PC-9 (cell line): Measurements from ENCODE around the gene MB21D2. TPM values are rescaled to one million over a fixed set of nuclear protein-coding genes. Genes with fewer than 3 reads are reported as not detected.
"Not testable (repeated sequence)": the region's sequence is repeated elsewhere in the genome, so short reads cannot be mapped to it uniquely, and the experiment has no call there.

Experiments
- BruUV-seq: library from RNA; stranded (reverse); fragments of 400-500 nt; replicated peaks from 2 replicates; lab custom pipeline; 2021; lab: Mats Ljungman, UMichigan
- CTCF ChIA-PET: fragments of 300-600 bp; sonication (Branson Sonifier 250); formaldehyde crosslinking; loops from one replicate; lab custom pipeline; 2022; ENCODE audit warnings: antibody characterized with exemption; lab: Charles Lee
- POLR2A ChIA-PET: fragments of 300-600 bp; sonication (Branson Sonifier 250); formaldehyde crosslinking; loops from one replicate; lab custom pipeline; 2022; ENCODE audit warnings: antibody characterized with exemption; ENCODE audit not compliant: unreplicated experiment; lab: Charles Lee
- DNase-seq, 2 experiments: peaks; one replicate each; pipeline versions ENCODE4 v3.0.0 to v3.0.0-alpha.2; 2015 to 2022; ENCODE audit warnings: mixed read lengths in 1 of 2
- H2AFZ ChIP-seq: fragments of 200-600 bp; sonication (generic); 2 replicates; pipeline ENCODE4 v1.8.1; 2017; ENCODE audit warnings: antibody characterized with exemption
- H3F3A ChIP-seq: fragments of 200-600 bp; sonication (generic); 2 replicates; pipeline ENCODE4 v1.8.1; 2017; ENCODE audit warnings: antibody characterized with exemption, mild to moderate bottlenecking, low read depth; ENCODE audit not compliant: insufficient read depth
- H3K27ac ChIP-seq: fragments of 200-600 bp; sonication (generic); 2 replicates; pipeline ENCODE4 v1.6.1; 2016; ENCODE audit warnings: mixed run types
- H3K27me3 ChIP-seq: fragments of 200-600 bp; sonication (generic); 2 replicates; pipeline ENCODE4 v1.6.1; 2016; ENCODE audit warnings: low read depth, mixed run types; ENCODE audit not compliant: insufficient read depth
- H3K36me3 ChIP-seq: fragments of 200-600 bp; sonication (generic); 2 replicates; pipeline ENCODE4 v1.6.1; 2016; ENCODE audit warnings: low read depth, mixed run types
- H3K4me1 ChIP-seq: fragments of 200-600 bp; sonication (generic); replicated peaks from 2 replicates; pipeline ENCODE4 v1.6.1; 2016; ENCODE audit warnings: mixed run types; ENCODE audit not compliant: insufficient read depth
- H3K4me2 ChIP-seq: fragments of 200-600 bp; sonication (generic); 2 replicates; pipeline ENCODE4 v1.6.1; 2017; ENCODE audit warnings: mixed run types
- H3K4me3 ChIP-seq: fragments of 200-600 bp; sonication (generic); 2 replicates; pipeline ENCODE4 v1.6.1; 2016; ENCODE audit warnings: mixed run types
- H3K79me2 ChIP-seq: fragments of 200-600 bp; sonication (generic); 2 replicates; pipeline ENCODE4 v1.6.1; 2017; ENCODE audit warnings: low read depth, mixed run types
- H3K9me2 ChIP-seq: fragments of 200-600 bp; sonication (generic); 2 replicates; pipeline ENCODE4 v1.8.1; 2017; ENCODE audit warnings: mild to moderate bottlenecking; ENCODE audit not compliant: insufficient read depth
- H3K9me3 ChIP-seq: fragments of 200-600 bp; sonication (generic); 2 replicates; pipeline ENCODE4 v1.8.1; 2016; ENCODE audit warnings: low read depth; ENCODE audit not compliant: insufficient read depth
- H4K20me1 ChIP-seq: fragments of 200-600 bp; sonication (generic); 2 replicates; pipeline ENCODE4 v1.8.1; 2017; ENCODE audit not compliant: insufficient read depth
- CTCF ChIP-seq: fragments of 200-600 bp; sonication (generic); conservative IDR thresholded peaks from 2 replicates; pipeline ENCODE4 v1.6.1; 2017; ENCODE audit warnings: mixed run types, antibody characterized with exemption, mild to moderate bottlenecking, moderate library complexity
- EZH2 ChIP-seq: fragments of 200-600 bp; sonication (generic); IDR thresholded peaks from 2 replicates; pipeline ENCODE4 v1.8.0; 2017; ENCODE audit warnings: antibody characterized with exemption, low read depth
- intact Hi-C: fragments of 100-400 bp; cut with micrococcal nuclease; formaldehyde crosslinking; loops from one replicate; pipeline ENCODE4 v1.10.0; 2022; ENCODE audit not compliant: unreplicated experiment
- total RNA-seq: library from RNA; stranded (reverse); gene quantifications from 2 replicates; pipeline ENCODE4 v1.2.3, GENCODE V29; 2021

The MB21D2 gene
- total RNA-seq, 1 experiment from 2014 or later = 5.1 TPM

- no TSS peak for BruUV-seq
- H3K79me2 ChIP-seq = no peaks in the 10 kb centered on the region
- H3K4me3 ChIP-seq = no peak overlapping the region
- no peak for DNase-seq
- intact Hi-C loops = no loop called here
- H3K9me2 ChIP-seq = no peaks in the 10 kb centered on the region
- no peaks in the 10 kb centered on the region for H3K4me1 ChIP-seq
- H3K27me3 ChIP-seq = no peaks in the 10 kb centered on the region
- H3F3A ChIP-seq = no peaks in the 10 kb centered on the region
- peaks cover 8% of the 10 kb centered on the region; the same call in 1 of the 2 replicates for H3K9me3 ChIP-seq
- TF ChIP-seq EZH2 (no peak), CTCF (no peak)
- no peak overlapping the region for H2AFZ ChIP-seq
- POLR2A ChIA-PET = no interaction called here
- H3K36me3 ChIP-seq = no peaks in the 10 kb centered on the region
- no peak overlapping the region for H3K27ac ChIP-seq
- CTCF ChIA-PET = interaction anchor here (0.5 kb wide), 1 partner anchor 35 kb away, joined by 3 read pairs; no protein-coding TSS in a partner anchor
- H3K4me2 ChIP-seq = no peak overlapping the region
- no peaks in the 10 kb centered on the region for H4K20me1 ChIP-seq
Observed at GRCh38 chr3:192778508-192778907, 139.1 kb downstream of the MB21D2 start.

- POLR2A ChIA-PET = interaction anchor here (0.7 kb wide), 1 partner anchor 20 kb away, joined by 6 read pairs; no protein-coding TSS in a partner anchor
- CTCF ChIA-PET = not testable (repeated sequence)
Observed at GRCh38 chr3:192774341-192774740, 143.3 kb downstream of the MB21D2 start.

GRCh38 chr3:192772240-192772894 is 145.3 kb downstream of the MB21D2 start:
- peaks cover 8% of the 10 kb centered on the region; the same call in 1 of the 2 replicates for H3K9me3 ChIP-seq
- H2AFZ ChIP-seq = no peak overlapping the region
- no peaks in the 10 kb centered on the region for H3K27me3 ChIP-seq
- CTCF ChIA-PET = interaction anchor here (0.5 to 1.0 kb wide), 4 partner anchors 42 to 916 kb away, joined by 3 to 7 read pairs (median 5); no protein-coding TSS in a partner anchor
- no peaks in the 10 kb centered on the region for H3F3A ChIP-seq
- no peak overlapping the region for H3K4me3 ChIP-seq
- TF ChIP-seq EZH2 = no peak
- peak; percentile 80 for TF ChIP-seq CTCF
- H4K20me1 ChIP-seq = no peaks in the 10 kb centered on the region
- intact Hi-C loops = loop anchor here (1.0 kb wide), 3 partner anchors 31 to 305 kb away; no protein-coding TSS in a partner anchor
- H3K36me3 ChIP-seq = no peaks in the 10 kb centered on the region
- no peaks in the 10 kb centered on the region for H3K79me2 ChIP-seq
- H3K4me1 ChIP-seq = no peaks in the 10 kb centered on the region
- peak; percentile 43 to 53 for DNase-seq
- no peak overlapping the region for H3K4me2 ChIP-seq
- no peak overlapping the region for H3K27ac ChIP-seq
- no TSS peak for BruUV-seq
- H3K9me2 ChIP-seq = no peaks in the 10 kb centered on the region
- POLR2A ChIA-PET = no interaction called here

More at GRCh38 chr3:192774341-192774740, 143.3 kb downstream of the MB21D2 start:
- intact Hi-C loops, BruUV-seq, H3K4me2 ChIP-seq, H2AFZ ChIP-seq, H3K9me3 ChIP-seq, H4K20me1 ChIP-seq, H3K4me1 ChIP-seq, H3F3A ChIP-seq, H3K9me2 ChIP-seq, H3K27me3 ChIP-seq, H3K4me3 ChIP-seq, H3K79me2 ChIP-seq, H3K36me3 ChIP-seq, H3K27ac ChIP-seq: not testable (repeated sequence)
- peak in 1 of 2 experiments; percentile 12 for DNase-seq
